GM11168 (cell line): ENCODE results near the gene GRM1.

Source experiments
- in situ Hi-C: fragments of 300-500 bp; cut with MboI; formaldehyde crosslinking; loops from one replicate; pipeline ENCODE4 v1.12.0; 2022; ENCODE audit warnings: low sequenced_read_pairs; ENCODE audit not compliant: unreplicated experiment

Gene GRM1

GRCh38 chr6:146028851-146029572 lies at the start of gene GRM1:
GRM1 (plus strand) TSS chr6:146029062; CDS start chr6:146029518, 456 bp downstream.
- in situ Hi-C loops, result no loop called here

GRCh38 chr6:146009338-146009737 lies 19.5 kb upstream of the GRM1 start:
- in situ Hi-C loops, result no loop called here

- in situ Hi-C loops, result no loop called here
Observed at GRCh38 chr6:146014233-146014632, 14.6 kb upstream of the GRM1 start.

- in situ Hi-C loops, result no loop called here
Observed at GRCh38 chr6:146017672-146018071, 11.2 kb upstream of the GRM1 start.

GRCh38 chr6:146026873-146027272 lies 2.0 kb upstream of the GRM1 start:
- in situ Hi-C loops, result no loop called here

- in situ Hi-C loops, result no loop called here
Observed at GRCh38 chr6:146027586-146028251, 1.1 kb upstream of the GRM1 start.

- in situ Hi-C loops, result no loop called here
Observed at GRCh38 chr6:146028252-146028795, 538 bp upstream of the GRM1 start.

GRCh38 chr6:146029573-146030184 lies 817 bp downstream of the GRM1 start:
- in situ Hi-C loops, result no loop called here

- in situ Hi-C loops, result no loop called here
Observed at GRCh38 chr6:146032387-146032786, 3.5 kb downstream of the GRM1 start.

- in situ Hi-C loops, result no loop called here
Observed at GRCh38 chr6:146040360-146040759, 11.5 kb downstream of the GRM1 start.

GRCh38 chr6:146041282-146041681 lies 12.4 kb downstream of the GRM1 start:
- in situ Hi-C loops, result no loop called here

- in situ Hi-C loops, result no loop called here
Observed at GRCh38 chr6:146047371-146047770, 18.5 kb downstream of the GRM1 start.

- in situ Hi-C loops, result no loop called here
Observed at GRCh38 chr6:146050168-146050567, 21.3 kb downstream of the GRM1 start.

GRCh38 chr6:146056506-146056905 lies 27.6 kb downstream of the GRM1 start:
- in situ Hi-C loops, result no loop called here

- in situ Hi-C loops, result no loop called here
Observed at GRCh38 chr6:146065690-146066089, 36.8 kb downstream of the GRM1 start.

GRCh38 chr6:146066506-146066905 lies 37.6 kb downstream of the GRM1 start:
- in situ Hi-C loops, result no loop called here

GRCh38 chr6:146071781-146072180 lies 42.9 kb downstream of the GRM1 start:
- in situ Hi-C loops, result no loop called here

- in situ Hi-C loops, result no loop called here
Observed at GRCh38 chr6:146077992-146078391, 49.1 kb downstream of the GRM1 start.

- in situ Hi-C loops, result no loop called here
Observed at GRCh38 chr6:146087386-146087785, 58.5 kb downstream of the GRM1 start.

GRCh38 chr6:146090474-146090873 lies 61.6 kb downstream of the GRM1 start:
- in situ Hi-C loops, result no loop called here
